GM10248 (cell line): ENCODE measurements around the gene NDRG2.

ENCODE experiments used
- CTCF ChIA-PET: fragments of 300-600 bp; sonication (Branson Sonifier 250); formaldehyde crosslinking; extraction: SDS; loops from one replicate; lab custom pipeline; 2021; ENCODE audit warnings: antibody characterized with exemption; lab: Yijun Ruan, JAX
- POLR2A ChIA-PET: fragments of 350-650 bp; sonication (Branson Sonifier 250); formaldehyde crosslinking; extraction: SDS; loops from one replicate; lab custom pipeline; 2020; ENCODE audit warnings: antibody characterized with exemption; lab: Yijun Ruan, JAX
- DNase-seq: peaks from one replicate; pipeline ENCODE4 v3.0.0; 2012; ENCODE audit errors: extremely low spot score
- TF ChIP-seq, protein P1 (sequence below): IDR thresholded peaks from 2 replicates; pipeline ENCODE4 v1.5.1; 2012; ENCODE audit warnings: mild to moderate bottlenecking, low read depth; ENCODE audit errors: extremely low read depth, missing control alignments, control extremely low read depth

The NDRG2 gene

DNA sequence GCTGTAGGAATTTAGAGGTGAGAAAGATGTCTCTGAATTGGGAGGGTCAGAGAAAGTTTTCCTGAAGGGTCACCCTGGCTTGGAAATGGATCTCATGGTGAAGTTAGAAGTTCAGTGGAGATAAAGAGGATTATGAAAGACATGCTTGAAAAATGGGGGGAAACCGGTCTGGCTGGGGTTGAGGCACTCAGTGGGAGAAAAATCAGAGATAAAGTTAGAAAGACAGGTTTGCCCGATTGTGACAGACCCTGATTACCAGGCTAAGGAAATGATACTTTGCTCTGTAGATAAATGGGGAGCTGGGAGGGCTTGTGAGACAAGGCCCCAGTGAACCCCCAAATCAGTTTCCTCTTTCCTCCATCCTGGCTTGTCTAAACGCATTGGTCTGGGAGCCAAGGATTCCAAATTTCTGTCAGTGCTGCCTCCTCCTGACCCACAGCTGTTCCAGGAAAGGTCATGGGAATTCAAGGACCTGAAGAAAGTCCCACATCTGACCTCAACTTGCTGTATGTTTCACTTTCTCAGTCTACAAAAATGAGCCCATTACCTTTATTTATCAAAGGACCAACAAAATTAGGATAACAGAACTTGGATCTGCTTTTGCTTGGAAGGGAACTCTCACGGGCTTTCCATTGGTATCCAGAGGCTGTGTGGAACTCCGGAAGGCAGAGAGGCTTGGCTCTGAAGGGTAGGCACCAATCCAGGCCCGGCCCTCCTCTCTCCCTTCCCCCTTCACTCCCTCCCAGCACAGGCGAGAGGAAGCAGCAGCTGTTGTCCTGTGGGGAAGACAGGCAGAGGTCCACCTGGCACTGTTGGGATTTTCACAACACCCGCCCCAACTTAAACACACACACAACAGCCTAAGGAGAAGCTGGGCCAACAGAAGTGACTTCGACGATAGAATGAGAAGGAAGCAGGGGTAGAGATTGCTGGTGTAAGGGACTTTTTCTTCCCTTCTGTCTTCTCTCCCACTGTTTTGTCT is 13.9 kb upstream of the NDRG2 start:
- no peak for DNase-seq
- CTCF ChIA-PET, result interaction anchor here (0.9 to 4.1 kb wide), 5 partner anchors 15 to 68 kb away, joined by 3 to 66 read pairs (median 8); no protein-coding TSS in a partner anchor
- POLR2A ChIA-PET, result no interaction called here
- TF ChIP-seq, protein P1, sequence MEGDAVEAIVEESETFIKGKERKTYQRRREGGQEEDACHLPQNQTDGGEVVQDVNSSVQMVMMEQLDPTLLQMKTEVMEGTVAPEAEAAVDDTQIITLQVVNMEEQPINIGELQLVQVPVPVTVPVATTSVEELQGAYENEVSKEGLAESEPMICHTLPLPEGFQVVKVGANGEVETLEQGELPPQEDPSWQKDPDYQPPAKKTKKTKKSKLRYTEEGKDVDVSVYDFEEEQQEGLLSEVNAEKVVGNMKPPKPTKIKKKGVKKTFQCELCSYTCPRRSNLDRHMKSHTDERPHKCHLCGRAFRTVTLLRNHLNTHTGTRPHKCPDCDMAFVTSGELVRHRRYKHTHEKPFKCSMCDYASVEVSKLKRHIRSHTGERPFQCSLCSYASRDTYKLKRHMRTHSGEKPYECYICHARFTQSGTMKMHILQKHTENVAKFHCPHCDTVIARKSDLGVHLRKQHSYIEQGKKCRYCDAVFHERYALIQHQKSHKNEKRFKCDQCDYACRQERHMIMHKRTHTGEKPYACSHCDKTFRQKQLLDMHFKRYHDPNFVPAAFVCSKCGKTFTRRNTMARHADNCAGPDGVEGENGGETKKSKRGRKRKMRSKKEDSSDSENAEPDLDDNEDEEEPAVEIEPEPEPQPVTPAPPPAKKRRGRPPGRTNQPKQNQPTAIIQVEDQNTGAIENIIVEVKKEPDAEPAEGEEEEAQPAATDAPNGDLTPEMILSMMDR, result no peak

DNA sequence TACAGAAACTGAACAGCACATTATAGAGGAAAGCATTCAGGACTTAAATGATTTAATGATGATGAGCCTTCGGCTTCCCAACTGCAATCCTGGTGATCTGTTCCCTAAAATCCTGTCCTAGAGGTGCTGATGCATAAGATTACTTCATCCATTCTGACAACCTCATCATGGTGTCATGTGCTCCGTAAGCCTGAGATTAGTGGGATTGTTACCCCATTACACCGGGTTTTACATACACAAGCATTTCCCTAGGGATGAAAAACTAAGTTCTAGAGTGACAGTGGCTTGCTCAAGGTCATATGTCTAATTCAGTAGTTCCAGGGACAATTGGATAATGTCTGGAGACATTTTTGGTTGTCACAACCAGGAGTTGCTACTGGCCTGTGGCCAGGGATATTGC is 12.3 kb upstream of the NDRG2 start:
- ChIA-PET POLR2A (no interaction called here), CTCF (interaction anchor here (1.2 to 7.2 kb wide), 2 partner anchors 22 to 68 kb away, joined by 3 to 69 read pairs; no protein-coding TSS in a partner anchor)
- DNase-seq, result no peak
- TF ChIP-seq, protein P1, result no peak

DNA sequence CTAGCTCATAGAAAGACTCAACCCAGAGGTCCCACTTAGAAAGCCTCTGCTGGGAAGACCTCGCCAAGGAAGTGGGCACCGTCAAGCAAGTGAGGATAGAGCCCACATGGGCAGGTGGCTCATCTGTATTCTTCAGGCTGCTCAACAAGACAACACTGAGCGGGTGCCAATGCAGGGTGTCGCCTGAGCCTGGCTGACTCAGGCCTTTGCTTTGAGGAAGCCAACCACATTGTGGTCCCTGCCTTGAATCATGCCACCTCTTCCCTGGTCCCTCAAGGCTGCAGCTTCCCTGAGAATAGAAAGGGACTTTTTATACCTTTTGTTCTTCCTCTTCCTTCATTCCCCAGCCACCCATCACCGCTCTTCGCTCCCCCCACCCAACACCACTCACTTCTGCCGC is 11.9 kb upstream of the NDRG2 start:
- CTCF ChIA-PET, result interaction anchor here (1.2 to 7.2 kb wide), 3 partner anchors 22 to 68 kb away, joined by 3 to 69 read pairs (median 8); no protein-coding TSS in a partner anchor
- TF ChIP-seq, protein P1, result no peak
- DNase-seq, result no peak
- POLR2A ChIA-PET, result no interaction called here

DNA sequence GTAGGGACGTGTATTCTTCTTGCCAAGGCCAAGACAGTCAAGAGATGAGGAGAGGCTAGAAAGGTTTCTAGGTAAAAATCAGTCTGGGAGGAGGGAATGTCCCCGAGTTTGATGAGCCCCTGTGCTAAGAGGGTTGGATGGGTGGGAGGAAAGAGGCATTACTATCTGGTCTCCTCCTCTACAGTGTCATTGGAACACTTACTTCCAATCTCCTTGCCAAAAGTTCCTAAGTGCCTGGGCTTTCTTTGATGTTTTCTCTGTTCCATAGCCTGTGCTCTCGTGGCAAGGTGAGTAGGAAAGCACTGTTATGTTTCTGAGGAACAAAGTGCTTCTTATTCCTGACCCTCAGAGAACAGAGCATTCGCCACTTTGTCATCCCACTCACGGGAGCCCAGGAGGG is 9.8 kb upstream of the NDRG2 start, which contains the start of gene RNASE13:
Gene RNASE13, minus strand, starts transcription at position 101 of the 400 bp plus-strand sequence. CDS start 519 bp downstream, outside the sequence.
- ChIA-PET CTCF (interaction anchor here (0.8 to 7.2 kb wide), 6 partner anchors 13 to 69 kb away, joined by 3 to 69 read pairs (median 7); no protein-coding TSS in a partner anchor), POLR2A (no interaction called here)
- no peak for DNase-seq
- TF ChIP-seq, protein P1, result no peak

DNA sequence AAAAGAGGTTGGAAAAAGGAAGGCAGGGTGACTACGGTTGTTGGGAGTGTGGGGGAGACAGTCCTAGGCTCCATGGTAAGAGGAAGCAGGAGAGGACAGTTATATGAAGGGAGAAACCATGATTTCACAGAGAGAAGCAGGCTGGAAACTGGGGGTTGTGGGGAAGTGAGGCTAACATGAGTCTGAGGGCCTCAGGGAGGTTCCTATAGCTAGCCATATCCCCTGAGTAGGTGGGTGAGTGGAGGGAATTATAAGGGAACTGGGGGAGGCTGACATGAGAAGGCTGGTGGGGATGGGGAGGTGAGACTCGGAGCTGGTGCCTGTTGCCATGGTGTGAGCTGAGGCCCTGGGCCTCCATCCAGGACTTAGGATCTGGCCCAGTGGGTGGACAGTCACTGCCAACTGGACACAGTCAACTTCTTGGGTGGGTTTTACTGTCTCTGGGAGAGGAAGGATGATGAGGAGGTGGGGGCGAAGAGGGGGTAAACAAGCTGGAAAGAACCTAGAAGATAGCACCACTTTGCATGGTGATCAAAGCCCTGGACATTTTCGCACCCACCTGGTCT is 8.4 kb upstream of the NDRG2 start:
- TF ChIP-seq, protein P1, result no peak
- ChIA-PET POLR2A (no interaction called here), CTCF (interaction anchor here (1.0 to 7.2 kb wide), 8 partner anchors 10 to 59 kb away, joined by 3 to 69 read pairs (median 5); no protein-coding TSS in a partner anchor)
- no peak for DNase-seq

DNA sequence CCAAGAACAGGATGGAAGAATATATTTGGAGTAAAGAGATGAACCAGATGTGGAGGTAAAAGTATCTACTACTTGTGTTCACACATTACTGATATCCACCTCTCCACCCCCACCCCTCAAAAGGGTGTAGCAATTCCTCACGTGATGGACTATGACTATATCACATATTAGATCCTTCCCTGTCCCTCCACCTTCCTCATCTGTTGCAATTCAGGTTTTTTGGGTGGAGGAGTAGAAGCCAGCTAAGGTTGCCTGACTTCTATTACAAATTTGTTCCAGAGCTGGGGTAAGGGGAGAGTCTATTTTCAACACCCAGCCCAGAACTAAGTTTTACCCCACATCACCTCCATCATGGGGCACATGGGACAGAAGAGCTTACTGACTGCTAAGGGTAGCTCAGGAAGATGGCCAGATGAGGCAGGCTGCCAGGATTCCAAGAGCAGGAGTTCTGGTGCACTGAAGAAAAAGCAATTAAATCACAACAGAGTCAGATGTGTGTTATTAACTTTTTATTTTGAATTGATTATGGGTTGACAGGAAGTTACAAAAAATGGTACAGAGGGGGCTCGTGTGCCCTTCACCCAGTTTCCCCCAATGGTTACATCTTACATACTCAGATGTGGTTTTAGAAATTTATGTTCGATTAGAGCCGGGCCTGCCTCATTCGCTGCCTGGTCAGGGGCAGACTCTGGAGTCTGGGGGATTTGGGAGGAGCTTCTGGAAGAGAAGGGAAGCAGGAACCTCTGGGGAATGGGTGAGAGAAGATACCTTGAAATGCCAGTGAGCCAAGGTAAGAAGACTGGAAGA is 7.7 kb upstream of the NDRG2 start:
- DNase-seq, result no peak
- ChIA-PET POLR2A (no interaction called here), CTCF (interaction anchor here (0.7 to 7.2 kb wide), 12 partner anchors 8 to 72 kb away, joined by 3 to 69 read pairs (median 4); no protein-coding TSS in a partner anchor)
- TF ChIP-seq, protein P1, result no peak
